ENCODE measurements around the gene ZC3H10.
A peak's percentile ranks its signal among the peaks of the same experiment; 100 is the strongest.

DNA sequence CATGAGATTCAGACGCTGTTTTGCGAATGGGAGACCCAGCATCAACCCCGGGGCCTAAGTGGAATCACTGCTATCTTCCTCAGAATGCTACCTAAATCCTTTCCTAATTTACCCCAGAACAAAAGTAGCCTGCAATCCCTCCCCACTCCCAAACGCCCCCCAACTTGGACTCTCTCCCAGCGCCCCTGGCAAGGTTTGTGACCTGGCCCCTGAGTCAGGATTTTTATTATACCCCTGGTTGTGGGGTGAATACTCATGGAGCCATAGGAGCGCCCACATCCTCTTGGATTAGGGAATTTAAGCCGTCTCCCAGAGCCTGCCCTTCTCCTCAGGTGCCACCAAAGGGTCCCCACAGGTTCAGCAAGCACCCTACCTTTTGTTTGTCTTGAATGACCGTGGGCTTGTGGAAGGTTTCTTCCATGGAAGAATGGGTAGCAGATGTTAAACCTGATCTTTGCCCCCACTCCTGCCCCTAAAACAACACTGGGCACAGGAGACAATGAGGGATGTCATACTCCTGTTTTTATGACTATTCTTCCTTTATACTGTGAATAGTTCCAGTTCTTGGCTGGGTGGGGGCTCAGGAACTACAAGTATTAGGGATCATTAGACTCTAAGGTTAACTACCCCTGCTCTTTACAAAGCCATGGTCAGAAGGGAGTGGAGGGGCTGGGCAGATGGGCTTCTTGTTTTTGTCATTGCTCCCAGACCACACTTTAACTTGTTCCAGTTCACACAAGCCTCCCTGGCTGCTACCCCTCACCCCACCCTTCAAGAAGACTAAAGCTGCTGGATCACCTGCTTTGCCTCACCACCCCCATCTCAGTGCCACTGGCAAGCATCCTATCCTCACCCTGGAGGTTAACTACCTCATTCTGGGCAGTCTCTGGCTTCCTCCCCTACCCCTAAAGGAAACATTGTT is 35.0 kb downstream of the ZC3H10 start:
- TF ChIP-seq CTCF (IDR thresholded peaks at IDR 0.05) = no peak
- TF ChIP-seq POLR2AphosphoS5 (IDR thresholded peaks at IDR 0.05) = no peak
- peak; percentile 1 for TF ChIP-seq POLR2A (IDR thresholded peaks at IDR 0.05)

All from breast epithelium (tissue), 3 donors.